ENCODE data around the gene COL8A2. TPM values are rescaled to one million over a fixed set of nuclear protein-coding genes. Genes with fewer than 3 reads are reported as not detected.

COL8A2 gene
- total RNA-seq, 2 donors from 2014 or later, result 41.6 to 126 TPM

DNA sequence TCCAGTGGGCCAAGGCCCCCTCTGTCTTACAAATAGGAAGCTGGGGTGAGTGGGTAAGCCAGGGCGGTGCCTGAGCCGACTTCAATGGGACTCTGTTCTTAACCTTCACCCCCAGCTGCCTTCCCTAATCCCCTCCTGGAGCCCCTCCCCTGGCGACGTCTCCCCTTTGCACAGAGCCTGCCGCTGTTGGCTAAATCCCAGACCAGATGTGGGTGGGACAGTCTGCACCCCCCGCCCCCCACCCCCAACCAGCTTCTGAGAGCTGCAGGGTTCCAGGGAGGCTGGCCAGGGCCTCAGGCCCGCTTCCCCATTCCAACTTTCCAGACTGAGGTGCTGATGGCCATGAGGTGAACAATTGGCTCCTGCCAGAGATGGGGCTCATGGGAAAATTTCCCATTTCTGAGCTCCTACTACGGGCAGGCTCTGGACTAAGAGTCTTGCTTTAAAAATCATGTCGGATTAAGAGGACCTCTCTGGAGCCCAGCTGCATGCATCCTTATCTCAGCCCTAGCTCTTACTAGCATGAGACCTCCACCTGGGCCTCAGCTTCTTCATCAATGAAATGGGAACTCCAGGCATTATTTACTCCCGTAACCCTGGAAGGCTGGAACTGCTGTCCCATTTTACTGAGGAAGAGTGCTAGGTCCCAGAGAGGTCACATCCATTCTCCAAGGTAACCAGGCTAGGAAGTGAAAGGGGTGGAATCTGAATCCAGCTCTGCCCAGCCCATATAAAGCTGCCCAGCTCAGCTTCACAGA lies 6.4 kb downstream of the COL8A2 start:
- TF ChIP-seq, protein P1, sequence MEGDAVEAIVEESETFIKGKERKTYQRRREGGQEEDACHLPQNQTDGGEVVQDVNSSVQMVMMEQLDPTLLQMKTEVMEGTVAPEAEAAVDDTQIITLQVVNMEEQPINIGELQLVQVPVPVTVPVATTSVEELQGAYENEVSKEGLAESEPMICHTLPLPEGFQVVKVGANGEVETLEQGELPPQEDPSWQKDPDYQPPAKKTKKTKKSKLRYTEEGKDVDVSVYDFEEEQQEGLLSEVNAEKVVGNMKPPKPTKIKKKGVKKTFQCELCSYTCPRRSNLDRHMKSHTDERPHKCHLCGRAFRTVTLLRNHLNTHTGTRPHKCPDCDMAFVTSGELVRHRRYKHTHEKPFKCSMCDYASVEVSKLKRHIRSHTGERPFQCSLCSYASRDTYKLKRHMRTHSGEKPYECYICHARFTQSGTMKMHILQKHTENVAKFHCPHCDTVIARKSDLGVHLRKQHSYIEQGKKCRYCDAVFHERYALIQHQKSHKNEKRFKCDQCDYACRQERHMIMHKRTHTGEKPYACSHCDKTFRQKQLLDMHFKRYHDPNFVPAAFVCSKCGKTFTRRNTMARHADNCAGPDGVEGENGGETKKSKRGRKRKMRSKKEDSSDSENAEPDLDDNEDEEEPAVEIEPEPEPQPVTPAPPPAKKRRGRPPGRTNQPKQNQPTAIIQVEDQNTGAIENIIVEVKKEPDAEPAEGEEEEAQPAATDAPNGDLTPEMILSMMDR (IDR thresholded peaks at IDR 0.05), result no peak

DNA sequence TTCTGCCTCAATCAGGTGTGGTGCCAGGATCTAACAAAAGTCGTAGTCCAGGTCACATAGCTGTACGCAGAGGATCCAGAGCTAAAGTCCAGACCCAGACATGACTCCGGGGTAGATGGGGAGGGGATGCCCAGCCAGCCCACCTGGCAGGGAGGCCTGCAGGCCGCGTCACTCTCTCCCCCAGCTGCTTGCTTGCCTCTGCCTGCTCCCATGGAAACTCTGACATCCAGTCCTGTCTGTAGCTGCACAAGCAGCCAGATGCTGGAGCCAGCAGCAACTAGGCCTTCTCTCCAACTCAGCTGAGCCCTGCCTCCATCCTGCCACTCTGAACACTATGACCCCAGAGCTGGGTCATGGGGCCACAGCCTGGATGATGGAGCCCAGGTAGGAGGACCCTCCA lies 8.1 kb downstream of the COL8A2 start:
- Histone ChIP-seq H3K27me3 (replicated peaks; ENCODE audit: insufficient read depth) (no peaks in the 10 kb centered on the region), H3K4me3 (no peak overlapping the region), H3K4me1 (ENCODE audit: control insufficient read depth in 1 of 2, low read depth in 2 of 2) (peaks cover 27 to 63% of the 10 kb centered on the region in 2 donors), H3K9me3 (no peaks in the 10 kb centered on the region), H3K27ac (peak overlapping the region; percentile 90 to 96), H3K36me3 (no peaks in the 10 kb centered on the region)
- ATAC-seq (ENCODE audit: insufficient number of reproducible peaks, low FRiP score, low read depth) (no peak), DNase-seq (ENCODE audit: low spot score) (no peak)
- TF ChIP-seq, protein P1 (IDR thresholded peaks at IDR 0.05), result no peak

More for the DNA sequence above, 6.4 kb downstream of the COL8A2 start:
- Histone ChIP-seq H3K4me1 (ENCODE audit: control insufficient read depth in 1 of 2, low read depth in 2 of 2) (peaks cover 27 to 66% of the 10 kb centered on the region in 2 donors), H3K36me3 (no peaks in the 10 kb centered on the region), H3K4me3 (no peak overlapping the region), H3K27ac (peak overlapping the region; percentile 90 to 96), H3K9me3 (no peaks in the 10 kb centered on the region), H3K27me3 (replicated peaks; ENCODE audit: insufficient read depth) (no peaks in the 10 kb centered on the region)
- DNase-seq (ENCODE audit: low spot score) (no peak), ATAC-seq (ENCODE audit: insufficient number of reproducible peaks, low FRiP score, low read depth) (no peak)

GRCh38 chr1:36115931-36116330 lies 9.1 kb downstream of the COL8A2 start:
- H3K36me3 ChIP-seq, result no peaks in the 10 kb centered on the region
- no peak for DNase-seq (ENCODE audit: low spot score)
- no peaks in the 10 kb centered on the region for H3K9me3 ChIP-seq
- H3K4me1 ChIP-seq (ENCODE audit: control insufficient read depth in 1 of 2, low read depth in 2 of 2), result peaks cover 27 to 63% of the 10 kb centered on the region in 2 donors
- H3K27ac ChIP-seq, result peak overlapping the region; percentile 90 to 96
- TF ChIP-seq, protein P1 (IDR thresholded peaks at IDR 0.05), result no peak
- no peak for ATAC-seq (ENCODE audit: insufficient number of reproducible peaks, low FRiP score, low read depth)
- no peak overlapping the region for H3K4me3 ChIP-seq
- no peaks in the 10 kb centered on the region for H3K27me3 ChIP-seq (replicated peaks; ENCODE audit: insufficient read depth)

- Histone ChIP-seq H3K27me3 (replicated peaks; ENCODE audit: insufficient read depth) (no peaks in the 10 kb centered on the region), H3K4me3 (peak overlapping the region; percentile 46), H3K27ac (peak overlapping the region; percentile 90 to 96), H3K36me3 (no peaks in the 10 kb centered on the region), H3K4me1 (ENCODE audit: control insufficient read depth in 1 of 2, low read depth in 2 of 2) (peaks cover 27 to 60% of the 10 kb centered on the region in 2 donors), H3K9me3 (no peaks in the 10 kb centered on the region)
- TF ChIP-seq, protein P1 (IDR thresholded peaks at IDR 0.05), result no peak
- ATAC-seq (ENCODE audit: insufficient number of reproducible peaks, low FRiP score, low read depth) (peak; percentile 56), DNase-seq (ENCODE audit: low spot score) (peak; percentile 41)
Measured at GRCh38 chr1:36115200-36115669, 9.8 kb downstream of the COL8A2 start.

- no peaks in the 10 kb centered on the region for H3K27me3 ChIP-seq (replicated peaks; ENCODE audit: insufficient read depth)
- no peaks in the 10 kb centered on the region for H3K36me3 ChIP-seq
- peaks cover 19 to 52% of the 10 kb centered on the region in 2 donors for H3K4me1 ChIP-seq (ENCODE audit: control insufficient read depth in 1 of 2, low read depth in 2 of 2)
- no peaks in the 10 kb centered on the region for H3K9me3 ChIP-seq
- H3K4me3 ChIP-seq, result no peak overlapping the region
- peak overlapping the region; percentile 90 to 96 for H3K27ac ChIP-seq
- ATAC-seq (ENCODE audit: insufficient number of reproducible peaks, low FRiP score, low read depth), result no peak
- TF ChIP-seq, protein P1 (IDR thresholded peaks at IDR 0.05), result no peak
- DNase-seq (ENCODE audit: low spot score), result no peak
Measured at GRCh38 chr1:36114371-36114770, 10.7 kb downstream of the COL8A2 start.
